ENCODE results near the gene SHLD2. TPM values are rescaled to one million over a fixed set of nuclear protein-coding genes. Genes with fewer than 3 reads are reported as not detected.
"Not testable (repeated sequence)": the region's sequence is repeated elsewhere in the genome, so short reads cannot be mapped to it uniquely, and the experiment has no call there.

SHLD2 gene
- total RNA-seq, 1 experiment from 2014 or later = 21.4 TPM

GRCh38 chr10:87142230-87143108 lies 47.5 kb downstream of the SHLD2 start:
- not testable (repeated sequence) for H3K4me3 ChIP-seq (ENCODE audit: low read length); DNase-seq; H3K36me3 ChIP-seq (ENCODE audit: insufficient read depth, low read length); H3K4me2 ChIP-seq (ENCODE audit: low read depth, low read length, poor library complexity, severe bottlenecking); H3K9ac ChIP-seq (ENCODE audit: low read length); H3K9me2 ChIP-seq (replicated peaks; ENCODE audit: insufficient read depth, low read length); H3K27me3 ChIP-seq (ENCODE audit: low read length); H3K79me2 ChIP-seq (ENCODE audit: low read length); H2AFZ ChIP-seq (ENCODE audit: low read length); H3K9me3 ChIP-seq (ENCODE audit: low read length); H3K4me1 ChIP-seq (ENCODE audit: low read length); H3K27ac ChIP-seq (ENCODE audit: low read length); H4K20me1 ChIP-seq (ENCODE audit: insufficient read depth, low read depth, low read length)

DNA sequence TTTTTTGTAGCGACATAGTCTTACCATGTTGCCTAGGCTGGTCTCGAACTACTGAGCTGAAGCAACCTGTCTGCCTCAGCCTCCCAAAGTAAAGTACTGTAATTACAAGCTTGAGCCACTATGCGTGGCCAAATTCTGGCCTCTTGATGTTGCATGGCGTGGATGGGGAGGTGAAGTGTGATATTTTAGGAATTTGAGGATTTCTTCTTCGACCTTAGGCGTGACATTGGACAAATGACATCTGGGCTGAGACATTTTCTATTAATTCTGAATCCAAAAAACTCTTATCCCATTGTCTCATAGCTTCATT lies 48.1 kb downstream of the SHLD2 start:
- DNase-seq; H3K9me2 ChIP-seq (replicated peaks; ENCODE audit: insufficient read depth, low read length); H3K9me3 ChIP-seq (ENCODE audit: low read length); H3K9ac ChIP-seq (ENCODE audit: low read length); H2AFZ ChIP-seq (ENCODE audit: low read length); H3K4me2 ChIP-seq (ENCODE audit: low read depth, low read length, poor library complexity, severe bottlenecking); H3K27me3 ChIP-seq (ENCODE audit: low read length); H3K27ac ChIP-seq (ENCODE audit: low read length); H3K79me2 ChIP-seq (ENCODE audit: low read length); H3K4me3 ChIP-seq (ENCODE audit: low read length); H3K36me3 ChIP-seq (ENCODE audit: insufficient read depth, low read length); H3K4me1 ChIP-seq (ENCODE audit: low read length); H4K20me1 ChIP-seq (ENCODE audit: insufficient read depth, low read depth, low read length): not testable (repeated sequence)

DNA sequence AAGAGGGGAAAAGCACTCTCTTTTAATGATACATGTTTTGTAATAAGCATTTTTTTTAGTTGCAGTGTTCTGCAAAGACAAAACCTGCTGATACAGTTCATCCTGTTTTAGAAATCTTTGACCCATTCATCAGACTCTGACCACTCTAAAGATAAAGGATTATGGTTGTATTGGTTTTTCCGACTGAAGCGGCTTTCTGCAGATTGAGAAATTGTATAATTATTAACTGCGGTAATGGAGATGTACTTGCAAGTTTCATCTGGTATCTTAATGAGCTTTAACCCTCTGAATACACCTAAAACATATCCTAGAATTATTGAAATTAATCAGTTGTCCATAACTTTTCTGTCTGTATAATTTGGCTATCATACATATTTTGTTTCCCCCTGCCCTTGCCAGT lies 50.6 kb downstream of the SHLD2 start:
- not testable (repeated sequence) for H3K36me3 ChIP-seq (ENCODE audit: insufficient read depth, low read length); H3K4me1 ChIP-seq (ENCODE audit: low read length); H3K79me2 ChIP-seq (ENCODE audit: low read length); H3K9me3 ChIP-seq (ENCODE audit: low read length); H2AFZ ChIP-seq (ENCODE audit: low read length); H3K9me2 ChIP-seq (replicated peaks; ENCODE audit: insufficient read depth, low read length); H3K4me2 ChIP-seq (ENCODE audit: low read depth, low read length, poor library complexity, severe bottlenecking); H3K27ac ChIP-seq (ENCODE audit: low read length); H3K27me3 ChIP-seq (ENCODE audit: low read length); H4K20me1 ChIP-seq (ENCODE audit: insufficient read depth, low read depth, low read length); H3K4me3 ChIP-seq (ENCODE audit: low read length); H3K9ac ChIP-seq (ENCODE audit: low read length); DNase-seq

DNA sequence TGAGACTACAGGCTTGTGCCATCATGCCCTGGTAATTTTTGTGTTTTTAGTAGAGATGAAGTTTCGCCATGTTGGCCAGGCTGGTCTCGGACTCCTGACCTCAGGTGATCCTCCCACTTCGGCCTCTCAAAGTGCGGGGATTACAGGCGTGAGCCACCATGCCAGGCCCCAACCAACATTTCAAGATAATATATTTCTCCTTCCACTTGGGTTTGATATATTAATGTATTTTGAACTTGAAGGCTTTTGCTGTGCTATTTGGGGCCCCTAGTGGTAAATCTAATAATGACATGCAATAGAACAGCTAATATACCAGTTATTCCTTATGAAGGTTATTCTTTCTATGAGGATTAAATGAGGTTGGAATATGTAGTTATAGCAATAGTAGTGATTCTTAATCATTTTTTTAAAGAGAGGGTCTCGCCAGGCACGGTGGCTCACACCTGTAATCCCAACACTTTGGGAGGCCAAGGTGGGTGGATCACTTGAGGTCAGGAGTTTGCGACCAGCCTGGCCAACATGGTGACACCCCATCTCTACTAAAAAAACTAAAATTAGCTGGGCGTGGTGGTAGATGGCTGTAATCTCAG lies 54.1 kb downstream of the SHLD2 start:
- H4K20me1 ChIP-seq (ENCODE audit: insufficient read depth, low read depth, low read length); H3K4me2 ChIP-seq (ENCODE audit: low read depth, low read length, poor library complexity, severe bottlenecking); H3K9ac ChIP-seq (ENCODE audit: low read length); H3K9me2 ChIP-seq (replicated peaks; ENCODE audit: insufficient read depth, low read length); H3K27me3 ChIP-seq (ENCODE audit: low read length); H3K4me1 ChIP-seq (ENCODE audit: low read length); H3K27ac ChIP-seq (ENCODE audit: low read length); H2AFZ ChIP-seq (ENCODE audit: low read length); H3K36me3 ChIP-seq (ENCODE audit: insufficient read depth, low read length); H3K79me2 ChIP-seq (ENCODE audit: low read length); H3K9me3 ChIP-seq (ENCODE audit: low read length); DNase-seq; H3K4me3 ChIP-seq (ENCODE audit: low read length): not testable (repeated sequence)

DNA sequence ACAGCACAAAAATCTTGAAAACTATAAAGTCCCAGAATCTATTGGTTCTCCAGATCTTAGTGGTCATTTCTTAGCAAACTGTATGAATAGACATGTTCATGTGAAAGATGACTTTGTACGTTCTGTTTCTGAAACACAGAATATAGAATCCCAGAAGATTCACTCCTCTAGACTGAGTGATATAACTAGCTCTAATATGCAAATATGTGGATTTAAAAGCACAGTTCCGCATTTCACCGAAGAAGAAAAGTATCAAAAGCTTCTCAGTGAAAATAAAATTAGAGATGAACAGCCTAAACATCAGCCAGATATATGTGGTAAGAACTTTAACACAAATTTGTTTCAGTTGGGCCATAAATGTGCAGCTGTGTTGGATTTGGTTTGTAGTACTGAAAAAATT lies 56.5 kb downstream of the SHLD2 start:
- DNase-seq = peak; percentile 60
- not testable (repeated sequence) for H3K9ac ChIP-seq (ENCODE audit: low read length)

DNA sequence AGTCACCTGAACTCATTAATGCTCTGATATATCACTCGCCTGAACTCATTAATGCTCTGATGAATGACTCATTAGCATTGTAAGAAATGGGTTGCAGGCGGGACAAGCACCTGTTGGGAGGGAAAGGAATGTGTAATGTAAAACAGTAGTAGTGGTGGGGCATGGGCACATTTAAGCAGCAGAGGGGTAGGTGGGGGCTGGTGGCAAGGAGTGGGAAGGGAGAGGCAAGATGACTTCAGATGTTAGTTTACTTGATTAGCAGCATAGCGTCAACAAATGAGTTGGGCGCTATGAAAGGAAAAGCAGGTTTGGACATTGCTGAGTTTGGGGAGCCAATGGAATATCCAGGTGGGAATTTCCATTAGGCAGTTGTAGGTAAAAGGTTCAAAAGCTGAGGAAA lies 61.8 kb downstream of the SHLD2 start:
- H3K36me3 ChIP-seq (ENCODE audit: insufficient read depth, low read length); H3K4me2 ChIP-seq (ENCODE audit: low read depth, low read length, poor library complexity, severe bottlenecking); H3K27ac ChIP-seq (ENCODE audit: low read length); H3K4me1 ChIP-seq (ENCODE audit: low read length); H3K79me2 ChIP-seq (ENCODE audit: low read length); H3K4me3 ChIP-seq (ENCODE audit: low read length); H4K20me1 ChIP-seq (ENCODE audit: insufficient read depth, low read depth, low read length); H3K9me2 ChIP-seq (replicated peaks; ENCODE audit: insufficient read depth, low read length); H2AFZ ChIP-seq (ENCODE audit: low read length); H3K27me3 ChIP-seq (ENCODE audit: low read length); H3K9ac ChIP-seq (ENCODE audit: low read length); H3K9me3 ChIP-seq (ENCODE audit: low read length); DNase-seq: not testable (repeated sequence)

More for the DNA sequence above, 56.5 kb downstream of the SHLD2 start:
- Histone ChIP-seq H3K27ac (ENCODE audit: low read length) (peak overlapping the region; percentile 78), H3K4me3 (ENCODE audit: low read length) (0 out of 2 replicates have a peak overlapping the region, but pooled peaks have one; percentile 15), H3K4me2 (ENCODE audit: low read depth, low read length, poor library complexity, severe bottlenecking) (peak overlapping the region; percentile 48)
- H3K9me3 ChIP-seq (ENCODE audit: low read length); H3K4me1 ChIP-seq (ENCODE audit: low read length); H3K79me2 ChIP-seq (ENCODE audit: low read length); H3K9me2 ChIP-seq (replicated peaks; ENCODE audit: insufficient read depth, low read length); H3K27me3 ChIP-seq (ENCODE audit: low read length); H2AFZ ChIP-seq (ENCODE audit: low read length); H4K20me1 ChIP-seq (ENCODE audit: insufficient read depth, low read depth, low read length); H3K36me3 ChIP-seq (ENCODE audit: insufficient read depth, low read length): not testable (repeated sequence)

- not testable (repeated sequence) for H3K9ac ChIP-seq (ENCODE audit: low read length); H3K4me1 ChIP-seq (ENCODE audit: low read length); H3K4me2 ChIP-seq (ENCODE audit: low read depth, low read length, poor library complexity, severe bottlenecking); H3K4me3 ChIP-seq (ENCODE audit: low read length); H3K36me3 ChIP-seq (ENCODE audit: insufficient read depth, low read length); H3K27me3 ChIP-seq (ENCODE audit: low read length); H4K20me1 ChIP-seq (ENCODE audit: insufficient read depth, low read depth, low read length); DNase-seq; H3K9me3 ChIP-seq (ENCODE audit: low read length); H3K79me2 ChIP-seq (ENCODE audit: low read length); H3K27ac ChIP-seq (ENCODE audit: low read length); H2AFZ ChIP-seq (ENCODE audit: low read length); H3K9me2 ChIP-seq (replicated peaks; ENCODE audit: insufficient read depth, low read length)
Measured at GRCh38 chr10:87157821-87158220, 62.8 kb downstream of the SHLD2 start.

GRCh38 chr10:87162703-87163293 lies 67.8 kb downstream of the SHLD2 start:
- H3K4me3 ChIP-seq (ENCODE audit: low read length); DNase-seq; H3K36me3 ChIP-seq (ENCODE audit: insufficient read depth, low read length); H3K27ac ChIP-seq (ENCODE audit: low read length); H3K4me1 ChIP-seq (ENCODE audit: low read length); H4K20me1 ChIP-seq (ENCODE audit: insufficient read depth, low read depth, low read length); H3K9me3 ChIP-seq (ENCODE audit: low read length); H3K79me2 ChIP-seq (ENCODE audit: low read length); H3K9ac ChIP-seq (ENCODE audit: low read length); H3K27me3 ChIP-seq (ENCODE audit: low read length); H3K4me2 ChIP-seq (ENCODE audit: low read depth, low read length, poor library complexity, severe bottlenecking); H2AFZ ChIP-seq (ENCODE audit: low read length); H3K9me2 ChIP-seq (replicated peaks; ENCODE audit: insufficient read depth, low read length): not testable (repeated sequence)
